ENCODE measurements around the gene CMIP.

CMIP gene

DNA sequence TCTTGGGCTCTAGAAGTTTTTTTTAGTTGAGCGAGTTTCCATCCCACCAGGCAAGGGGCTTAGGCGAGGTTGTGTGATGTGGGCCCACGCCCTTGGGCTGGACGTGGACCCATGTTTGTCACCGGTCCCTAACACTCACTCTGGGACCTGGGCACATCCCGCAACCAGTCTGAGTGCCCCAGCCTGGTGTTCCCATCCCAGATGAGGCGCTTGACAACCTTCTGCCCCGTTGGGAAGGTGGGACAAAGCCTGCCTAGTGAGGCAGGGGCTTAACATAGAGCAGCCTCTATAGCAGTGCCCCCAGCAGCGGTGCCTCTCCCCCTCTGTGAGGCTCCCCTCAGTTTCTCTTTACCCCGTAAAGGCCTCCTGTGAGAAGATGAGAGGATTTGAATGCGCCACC, 22.5 kb downstream of the CMIP start:
- no peak overlapping the region for H3K4me3 ChIP-seq (replicated peaks in 1 of 2; ENCODE audit: low read depth in 2 of 2, low read length in 2 of 2)
- no peak for DNase-seq (ENCODE audit: low read depth in 2 of 2)
- TF ChIP-seq, protein P1, sequence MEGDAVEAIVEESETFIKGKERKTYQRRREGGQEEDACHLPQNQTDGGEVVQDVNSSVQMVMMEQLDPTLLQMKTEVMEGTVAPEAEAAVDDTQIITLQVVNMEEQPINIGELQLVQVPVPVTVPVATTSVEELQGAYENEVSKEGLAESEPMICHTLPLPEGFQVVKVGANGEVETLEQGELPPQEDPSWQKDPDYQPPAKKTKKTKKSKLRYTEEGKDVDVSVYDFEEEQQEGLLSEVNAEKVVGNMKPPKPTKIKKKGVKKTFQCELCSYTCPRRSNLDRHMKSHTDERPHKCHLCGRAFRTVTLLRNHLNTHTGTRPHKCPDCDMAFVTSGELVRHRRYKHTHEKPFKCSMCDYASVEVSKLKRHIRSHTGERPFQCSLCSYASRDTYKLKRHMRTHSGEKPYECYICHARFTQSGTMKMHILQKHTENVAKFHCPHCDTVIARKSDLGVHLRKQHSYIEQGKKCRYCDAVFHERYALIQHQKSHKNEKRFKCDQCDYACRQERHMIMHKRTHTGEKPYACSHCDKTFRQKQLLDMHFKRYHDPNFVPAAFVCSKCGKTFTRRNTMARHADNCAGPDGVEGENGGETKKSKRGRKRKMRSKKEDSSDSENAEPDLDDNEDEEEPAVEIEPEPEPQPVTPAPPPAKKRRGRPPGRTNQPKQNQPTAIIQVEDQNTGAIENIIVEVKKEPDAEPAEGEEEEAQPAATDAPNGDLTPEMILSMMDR (IDR thresholded peaks at IDR 0.05; ENCODE audit: low read depth, low read length): no peak

DNA sequence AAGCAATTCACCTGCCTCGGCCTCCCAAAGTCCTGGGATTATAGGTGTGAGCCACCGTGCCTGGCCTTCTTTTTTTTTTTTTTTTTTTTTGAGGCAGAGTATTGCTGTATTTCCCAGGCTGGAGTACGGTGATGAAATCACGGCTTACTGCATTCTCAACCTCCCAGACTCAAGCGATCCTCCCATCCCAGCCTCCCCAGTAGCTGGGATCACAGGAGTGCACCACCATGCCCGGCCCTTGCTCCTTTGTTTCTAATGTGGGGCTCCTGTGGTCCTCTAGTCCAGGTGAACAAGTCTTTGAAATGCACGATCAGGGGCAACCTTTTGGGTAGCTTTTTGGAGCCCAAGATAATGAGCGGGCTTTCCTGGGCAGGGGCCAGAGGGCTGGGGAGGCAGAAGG, 23.2 kb downstream of the CMIP start:
- TF ChIP-seq, protein P1 (IDR thresholded peaks at IDR 0.05; ENCODE audit: low read depth, low read length): no peak
- DNase-seq (ENCODE audit: low read depth in 2 of 2): no peak
- no peak overlapping the region for H3K4me3 ChIP-seq (replicated peaks in 1 of 2; ENCODE audit: low read depth in 2 of 2, low read length in 2 of 2)

DNA sequence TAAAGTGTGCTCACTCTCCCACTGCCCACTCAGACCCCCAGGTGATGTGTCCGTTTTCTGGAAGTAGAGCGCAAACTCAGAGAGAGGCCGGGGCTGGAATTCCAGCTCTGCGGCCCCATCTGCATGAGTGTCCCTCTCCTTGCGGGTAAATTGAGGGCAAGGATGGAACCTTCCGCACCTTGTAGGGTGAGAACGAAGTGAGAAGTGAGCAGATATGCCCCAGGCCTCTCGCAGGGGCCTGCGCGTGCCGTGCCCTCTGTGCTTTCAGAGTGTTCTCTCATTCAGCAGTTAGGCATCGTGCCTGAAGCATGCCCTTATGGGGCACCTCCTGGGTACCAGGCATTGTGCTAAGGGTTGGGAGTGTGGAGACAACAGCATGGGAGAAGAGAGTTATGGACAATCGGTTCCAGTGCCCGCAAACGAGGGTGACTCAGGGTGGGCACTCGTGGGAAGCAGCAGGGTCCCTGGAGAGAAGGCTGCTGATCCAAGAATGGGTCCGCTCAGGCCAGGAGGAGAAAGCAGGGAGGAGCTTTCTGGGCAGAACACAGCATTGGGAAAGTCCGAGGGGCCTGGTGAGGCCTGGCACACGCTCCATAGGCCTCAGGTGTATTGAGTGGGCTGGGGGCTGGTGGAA, 23.8 kb downstream of the CMIP start:
- no peak overlapping the region for H3K4me3 ChIP-seq (replicated peaks in 1 of 2; ENCODE audit: low read depth in 2 of 2, low read length in 2 of 2)
- TF ChIP-seq, protein P1 (IDR thresholded peaks at IDR 0.05; ENCODE audit: low read depth, low read length): no peak
- DNase-seq (ENCODE audit: low read depth in 2 of 2): no peak

DNA sequence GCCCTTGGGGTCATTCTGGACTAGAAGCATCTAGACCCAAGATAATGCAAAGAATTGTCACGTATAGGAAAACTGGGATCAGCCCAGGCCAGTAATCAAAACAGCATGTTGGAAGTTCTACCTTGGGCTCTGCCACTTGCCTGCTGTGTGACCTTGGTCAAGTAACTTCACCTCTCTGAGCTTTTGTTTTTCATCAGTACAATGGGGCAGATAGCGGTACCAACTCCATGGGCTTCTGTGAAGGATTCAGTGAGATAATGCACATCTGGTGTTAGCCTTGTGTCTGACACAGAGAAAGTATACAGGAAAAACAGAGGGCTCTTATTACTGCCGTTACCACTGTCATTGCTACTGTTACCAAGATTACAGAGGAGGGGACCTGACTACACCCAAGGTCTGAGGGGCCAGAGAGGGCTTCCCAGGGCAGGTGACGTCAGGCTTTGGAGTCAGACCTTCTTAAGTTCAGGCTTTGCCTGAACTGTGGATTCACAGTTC, 24.6 kb downstream of the CMIP start:
- TF ChIP-seq, protein P1 (IDR thresholded peaks at IDR 0.05; ENCODE audit: low read depth, low read length): no peak
- H3K4me3 ChIP-seq (replicated peaks in 1 of 2; ENCODE audit: low read depth in 2 of 2, low read length in 2 of 2): no peak overlapping the region

DNA sequence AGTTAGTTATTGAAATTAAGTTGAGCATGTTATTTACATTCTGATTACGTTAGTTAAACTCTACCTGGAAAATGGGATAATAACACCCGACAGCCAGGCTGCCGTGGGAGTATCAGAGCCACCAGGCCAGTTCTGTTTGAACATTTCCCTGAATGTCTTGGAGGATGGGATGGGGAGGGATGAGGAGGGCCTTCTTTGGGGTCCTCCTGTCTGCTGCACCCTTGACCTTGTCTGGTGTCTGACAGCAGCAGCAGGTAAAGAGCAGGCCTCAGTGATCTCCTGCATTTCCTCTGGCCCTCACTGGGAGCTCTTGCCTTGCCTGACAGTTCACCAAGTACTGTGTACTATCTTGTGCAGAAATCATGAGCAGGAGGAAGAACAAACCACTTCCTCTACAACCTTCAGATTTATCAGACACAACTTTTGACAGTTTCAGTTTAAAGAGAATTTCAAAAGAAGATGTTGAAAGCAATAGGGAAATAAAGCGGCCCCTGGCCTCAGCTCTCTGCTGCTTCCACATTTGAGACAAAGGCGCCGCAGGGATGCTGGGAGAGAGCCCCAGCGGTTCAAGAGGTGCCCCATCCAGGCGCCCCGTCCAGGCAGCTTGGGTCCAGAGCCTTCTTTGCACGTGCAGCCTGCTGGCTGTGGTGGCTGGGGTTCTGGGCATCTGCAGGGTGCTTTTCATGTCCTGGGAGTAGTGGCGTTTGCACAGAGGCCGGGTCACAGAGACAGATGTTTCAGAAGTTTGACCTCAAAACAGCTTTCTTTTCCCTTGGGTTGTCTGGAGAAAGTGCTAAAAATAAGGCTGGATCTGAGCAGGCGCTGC, 25.3 kb downstream of the CMIP start:
- TF ChIP-seq, protein P1 (IDR thresholded peaks at IDR 0.05; ENCODE audit: low read depth, low read length): no peak
- H3K4me3 ChIP-seq (replicated peaks in 1 of 2; ENCODE audit: low read depth in 2 of 2, low read length in 2 of 2): no peak overlapping the region
- DNase-seq (ENCODE audit: low read depth in 2 of 2): no peak

More for the DNA sequence above, 24.6 kb downstream of the CMIP start:
- no peak for DNase-seq (ENCODE audit: low read depth in 2 of 2)

DNA sequence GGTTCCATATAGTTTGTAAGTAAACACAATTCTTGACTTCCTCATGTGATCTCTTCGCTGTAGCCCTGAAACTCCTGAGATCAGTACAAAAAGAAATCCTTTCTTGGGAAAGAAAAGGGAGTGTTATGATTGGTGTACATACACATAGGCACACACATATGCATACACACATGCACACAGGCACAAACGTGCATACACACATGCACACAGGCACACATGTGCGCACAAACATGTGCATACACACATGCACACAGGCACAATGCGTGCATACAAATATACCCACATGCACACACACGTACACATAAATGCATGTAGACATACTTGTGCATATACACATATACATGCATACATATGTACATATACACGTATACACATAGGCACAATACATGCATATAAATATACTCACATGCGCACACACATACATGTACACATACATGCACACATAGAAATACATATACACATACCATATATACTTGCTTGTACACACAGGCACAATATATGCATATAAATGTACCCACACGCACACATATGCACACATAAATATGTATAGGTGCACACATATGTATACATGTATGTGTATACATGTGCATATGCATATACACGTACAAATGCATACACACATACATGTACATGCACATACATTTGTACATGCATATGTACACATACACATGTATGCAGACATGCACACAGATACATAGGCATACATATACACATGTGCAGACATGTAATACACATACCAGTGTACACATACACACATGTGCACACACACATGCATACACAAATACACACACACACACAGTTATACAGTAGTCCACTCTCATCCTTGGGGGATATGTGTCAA, 26.4 kb downstream of the CMIP start:
- TF ChIP-seq, protein P1 (IDR thresholded peaks at IDR 0.05; ENCODE audit: low read depth, low read length): no peak
- H3K4me3 ChIP-seq (replicated peaks in 1 of 2; ENCODE audit: low read depth in 2 of 2, low read length in 2 of 2): no peak overlapping the region
- no peak for DNase-seq (ENCODE audit: low read depth in 2 of 2)

All from cardiac fibroblast (primary cell).